GM19395 (cell line): ENCODE data around the gene RAP1GAP.
"Not testable (repeated sequence)": the region's sequence is repeated elsewhere in the genome, so short reads cannot be mapped to it uniquely, and the experiment has no call there.

Source experiments
- ATAC-seq: cut with Tn5 transposase; IDR thresholded peaks from one replicate; pipeline ENCODE4 v1.9.1; 2021; ENCODE audit warnings: mild to moderate bottlenecking, moderate library complexity; ENCODE audit not compliant: unreplicated experiment

RAP1GAP gene

DNA sequence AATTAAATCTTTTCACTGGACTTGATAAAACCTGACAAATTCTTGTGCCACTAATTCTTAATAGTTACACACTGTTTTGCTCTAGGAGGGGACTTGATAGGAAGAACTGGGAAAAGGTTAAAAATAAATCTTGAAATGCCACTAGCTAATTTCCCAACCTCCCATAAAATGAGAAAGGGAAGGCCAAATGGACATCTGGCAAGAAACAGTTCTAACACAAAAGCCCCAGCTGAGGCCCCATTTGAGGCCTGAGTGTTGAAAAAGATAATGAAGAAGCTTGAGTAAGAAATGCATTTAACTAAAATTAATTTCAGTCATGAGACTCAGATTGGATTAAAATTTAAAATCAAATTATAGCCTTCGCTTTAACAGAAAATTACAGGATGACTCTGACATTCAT lies 11.2 kb upstream of the RAP1GAP start:
- ATAC-seq: no peak

DNA sequence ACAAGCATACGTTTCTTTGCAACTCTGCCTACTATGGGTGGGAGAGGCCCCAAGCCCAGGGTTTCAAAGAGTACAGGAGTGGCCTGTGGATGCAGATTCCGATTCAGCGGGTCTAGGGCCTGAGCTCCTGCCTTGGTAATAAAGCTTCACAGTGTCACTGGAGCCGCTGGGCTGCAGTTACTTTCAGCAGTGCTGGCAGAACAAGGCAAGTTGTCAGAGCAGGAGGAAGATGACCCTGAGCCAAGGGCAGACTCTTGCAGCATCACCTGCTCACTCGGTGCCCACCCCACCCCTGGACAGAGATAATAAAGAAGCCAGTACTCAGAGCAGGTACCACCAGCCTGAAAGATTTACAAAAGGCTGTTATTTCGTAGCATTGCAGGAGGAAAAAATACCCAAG lies 8.0 kb upstream of the RAP1GAP start:
- no peak for ATAC-seq

DNA sequence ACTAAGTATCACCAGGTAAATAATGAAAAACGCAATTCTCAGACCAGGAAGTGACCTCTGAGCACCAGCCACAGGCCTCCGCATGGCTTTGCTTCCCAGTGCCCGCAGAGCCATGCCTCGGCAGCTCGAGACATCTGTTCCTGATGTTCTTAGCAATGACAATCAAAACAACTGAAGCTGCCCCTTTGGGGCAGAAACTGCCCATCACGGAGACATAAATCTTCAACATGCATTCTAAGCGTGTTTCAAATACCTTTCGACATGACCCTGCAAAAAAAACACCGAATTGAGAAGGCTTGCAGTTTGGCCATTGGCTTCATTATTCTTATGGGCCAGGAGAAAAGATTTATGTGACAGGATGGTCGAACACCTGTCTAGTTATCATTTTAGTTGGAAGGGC lies 5.8 kb upstream of the RAP1GAP start:
- no peak for ATAC-seq

DNA sequence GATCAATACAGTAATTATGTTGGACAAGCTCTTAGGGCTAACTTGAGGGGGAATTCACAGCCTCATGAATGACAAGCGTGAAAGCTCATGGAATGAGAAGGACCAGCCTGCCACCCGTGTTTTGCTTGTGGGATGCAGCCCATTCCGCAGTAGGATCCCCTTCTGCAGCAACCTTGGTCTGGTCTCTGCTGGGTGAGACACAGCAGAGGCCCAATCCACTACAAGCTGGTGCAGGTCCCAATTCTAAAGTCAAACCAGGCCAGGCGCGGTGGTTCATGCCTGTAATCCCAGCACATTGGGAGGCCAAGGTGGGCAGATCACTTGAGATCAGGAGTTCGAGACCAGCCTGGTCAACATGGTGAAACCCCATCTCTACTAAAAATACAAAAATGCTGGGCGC lies 4.7 kb upstream of the RAP1GAP start:
- not testable (repeated sequence) for ATAC-seq

DNA sequence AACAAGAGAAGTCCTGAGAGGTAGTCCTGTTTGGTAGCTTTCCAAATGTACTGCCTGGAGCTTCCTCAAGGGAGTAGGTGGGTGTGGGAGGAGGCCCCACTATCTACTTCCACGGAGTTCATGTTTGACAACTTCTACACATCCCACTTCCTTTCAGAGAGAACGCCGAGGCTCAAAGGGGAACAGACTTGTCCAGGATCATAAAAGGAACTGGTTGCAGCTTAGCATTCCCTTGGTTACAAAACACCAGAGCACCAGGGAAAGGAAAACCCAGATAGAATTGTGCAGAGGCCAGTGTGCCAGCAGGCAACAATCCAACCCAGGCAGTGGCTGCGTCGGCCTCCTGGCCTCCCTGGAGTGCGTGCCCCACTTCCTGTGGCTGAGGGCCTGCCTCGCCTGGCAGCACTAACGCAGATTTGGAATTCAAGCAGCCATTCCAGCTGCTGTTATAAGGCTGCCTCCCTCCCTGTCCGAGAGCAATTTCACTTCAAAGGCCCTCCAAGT lies 4.2 kb upstream of the RAP1GAP start:
- no peak for ATAC-seq

DNA sequence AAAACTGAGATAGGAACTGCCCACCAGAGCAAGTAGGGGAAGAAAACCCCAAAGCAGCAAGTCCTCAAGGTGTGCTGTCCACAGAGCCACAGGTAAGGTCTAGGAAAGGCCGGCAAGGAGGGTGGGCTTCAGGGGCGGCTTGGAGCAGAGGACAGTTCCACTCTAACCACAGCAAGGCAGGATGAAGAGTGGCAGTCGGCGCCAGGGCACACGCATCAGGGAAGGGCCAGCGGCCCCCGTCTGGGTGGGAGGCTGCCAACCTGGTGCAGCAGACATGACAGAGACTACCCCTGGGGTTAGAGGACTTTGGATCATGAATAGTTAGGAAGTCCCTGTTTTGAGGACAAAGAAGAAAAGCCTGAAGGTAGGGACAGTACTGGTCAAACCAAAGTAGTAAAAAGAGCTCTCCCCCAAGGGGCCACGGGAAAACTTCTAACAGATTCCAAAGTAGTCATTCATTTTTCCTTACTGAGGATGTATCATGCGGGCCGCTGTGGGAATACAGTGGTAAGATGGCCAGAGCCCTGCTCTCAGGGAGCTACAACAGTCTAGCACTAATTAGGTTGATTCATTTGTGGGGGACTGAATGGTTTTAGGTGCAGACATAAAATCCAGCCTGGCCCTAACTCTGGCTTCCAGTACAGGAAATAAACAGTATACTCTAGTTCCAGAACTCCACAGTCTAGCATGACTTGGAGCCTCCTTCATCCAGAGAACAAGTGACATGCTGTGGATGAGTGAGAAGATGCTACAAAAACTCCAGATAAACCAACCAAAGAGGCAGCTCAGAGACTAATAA lies 3.5 kb upstream of the RAP1GAP start:
- ATAC-seq: no peak

DNA sequence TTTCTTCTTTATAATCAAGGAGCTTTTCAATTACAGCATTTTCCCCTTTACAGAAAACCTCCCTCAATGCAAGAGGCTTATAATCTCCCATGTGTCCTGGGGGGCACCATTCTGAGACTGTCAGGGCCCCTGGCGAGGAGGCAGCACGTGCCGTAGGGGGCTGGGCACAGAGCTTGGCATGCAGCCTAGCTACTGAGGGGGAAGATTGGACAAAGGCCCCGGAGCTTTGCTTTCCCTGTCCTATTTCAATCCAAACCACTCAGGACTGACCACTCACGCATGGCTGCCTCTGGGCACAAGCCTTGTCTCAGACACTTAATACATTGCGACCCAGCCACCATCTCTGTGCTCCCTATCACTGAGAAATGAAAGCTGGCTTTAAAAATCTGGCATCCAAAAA lies 2.8 kb upstream of the RAP1GAP start:
- no peak for ATAC-seq

DNA sequence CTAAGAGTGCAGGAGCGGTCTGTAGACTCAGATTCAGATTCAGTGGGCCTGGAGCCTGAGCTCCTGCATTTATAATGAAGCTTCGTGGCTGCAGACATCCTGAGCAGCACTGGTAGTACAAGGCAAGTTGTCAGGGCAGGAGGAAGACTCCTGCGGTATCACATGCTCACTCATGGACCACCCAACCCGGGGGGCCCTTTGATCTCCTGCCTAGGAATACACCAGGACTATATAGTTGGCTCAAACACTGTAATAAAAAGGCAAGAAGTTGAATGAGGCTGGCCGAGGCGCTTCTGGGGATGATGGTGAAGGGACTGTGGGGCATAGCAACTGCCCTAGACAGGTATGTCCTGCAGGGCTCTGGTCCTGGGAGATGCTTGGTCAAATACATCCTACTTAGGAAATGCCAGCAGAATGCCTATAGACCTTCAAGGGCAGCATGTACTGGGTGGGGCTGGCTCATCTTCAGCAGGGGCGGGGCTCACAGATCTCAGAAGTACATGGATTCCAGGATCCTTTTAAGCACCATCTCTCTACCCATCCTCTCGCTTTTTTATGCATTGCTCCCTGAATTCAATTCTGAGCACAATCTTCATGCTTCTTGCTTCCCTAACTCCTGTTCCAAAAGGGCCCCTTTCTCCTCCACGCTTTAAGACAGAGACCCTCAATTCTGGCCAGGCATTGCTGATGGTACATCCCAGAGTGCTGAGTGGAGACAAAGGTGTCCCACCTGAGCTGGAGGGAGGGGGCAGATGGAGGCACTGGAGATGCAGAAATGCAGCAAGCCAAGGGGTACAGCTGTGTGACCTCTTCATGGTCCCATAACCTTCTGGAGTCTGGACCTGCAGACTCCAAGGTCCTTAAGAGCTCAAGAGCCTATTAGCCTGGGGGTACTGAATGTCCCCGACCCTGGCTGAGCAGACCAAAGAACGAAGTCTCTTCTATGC lies 2.1 kb upstream of the RAP1GAP start:
- no peak for ATAC-seq

DNA sequence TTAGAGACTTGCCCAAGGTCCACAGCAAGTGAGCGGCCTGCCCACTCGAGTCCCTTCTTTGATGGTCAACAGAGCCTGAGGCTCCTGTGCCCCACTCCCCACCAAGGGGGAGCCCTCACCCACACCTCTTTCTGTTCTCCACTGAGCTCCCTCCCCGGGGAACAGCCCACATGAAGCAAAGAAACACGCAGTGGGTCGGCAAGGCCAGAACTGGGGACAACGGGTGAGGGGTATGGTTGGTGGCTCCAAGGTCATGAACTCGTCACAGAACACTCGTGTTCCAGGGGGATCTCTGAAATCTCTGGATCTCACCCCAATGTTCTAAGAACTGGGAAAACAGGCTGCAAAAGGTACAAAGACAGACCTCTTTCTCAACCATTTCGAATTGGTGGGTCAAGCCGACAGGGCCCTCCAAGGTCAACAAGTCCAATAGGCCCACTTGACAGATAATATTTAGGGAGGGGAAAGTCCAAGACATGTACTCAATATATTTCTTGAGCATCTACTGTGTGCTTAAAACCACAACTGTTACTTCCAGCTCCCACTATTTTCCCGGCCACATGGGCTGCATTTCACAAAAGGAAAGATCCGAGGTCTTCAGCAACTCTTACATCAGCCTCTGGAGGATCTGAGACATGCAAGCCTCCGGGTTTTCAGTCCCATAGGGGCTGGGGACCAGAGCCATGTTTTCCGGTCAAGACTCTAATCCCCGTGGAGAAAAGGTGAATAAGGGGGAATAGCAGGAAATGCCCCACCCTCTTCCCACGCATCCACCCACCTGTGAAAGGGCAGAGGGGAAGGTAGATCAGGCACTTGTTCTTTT lies 1.1 kb upstream of the RAP1GAP start:
- no peak for ATAC-seq

DNA sequence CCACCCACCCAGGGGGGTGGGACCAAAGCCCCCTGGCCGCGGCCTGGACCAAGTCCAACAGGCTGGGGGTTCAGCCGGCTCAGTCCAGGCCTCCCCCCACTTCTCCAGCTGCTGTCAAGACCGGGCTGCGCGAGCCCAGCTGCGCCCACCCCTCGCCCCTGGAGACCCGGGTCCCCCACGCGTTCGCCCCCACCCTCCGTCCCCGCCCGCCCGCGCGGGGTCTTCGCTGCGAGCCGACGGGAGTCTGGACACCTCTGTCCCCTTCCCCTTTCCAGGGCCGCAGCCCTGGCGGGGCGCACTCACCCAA lies 253 bp downstream of the RAP1GAP start:
- no peak for ATAC-seq

DNA sequence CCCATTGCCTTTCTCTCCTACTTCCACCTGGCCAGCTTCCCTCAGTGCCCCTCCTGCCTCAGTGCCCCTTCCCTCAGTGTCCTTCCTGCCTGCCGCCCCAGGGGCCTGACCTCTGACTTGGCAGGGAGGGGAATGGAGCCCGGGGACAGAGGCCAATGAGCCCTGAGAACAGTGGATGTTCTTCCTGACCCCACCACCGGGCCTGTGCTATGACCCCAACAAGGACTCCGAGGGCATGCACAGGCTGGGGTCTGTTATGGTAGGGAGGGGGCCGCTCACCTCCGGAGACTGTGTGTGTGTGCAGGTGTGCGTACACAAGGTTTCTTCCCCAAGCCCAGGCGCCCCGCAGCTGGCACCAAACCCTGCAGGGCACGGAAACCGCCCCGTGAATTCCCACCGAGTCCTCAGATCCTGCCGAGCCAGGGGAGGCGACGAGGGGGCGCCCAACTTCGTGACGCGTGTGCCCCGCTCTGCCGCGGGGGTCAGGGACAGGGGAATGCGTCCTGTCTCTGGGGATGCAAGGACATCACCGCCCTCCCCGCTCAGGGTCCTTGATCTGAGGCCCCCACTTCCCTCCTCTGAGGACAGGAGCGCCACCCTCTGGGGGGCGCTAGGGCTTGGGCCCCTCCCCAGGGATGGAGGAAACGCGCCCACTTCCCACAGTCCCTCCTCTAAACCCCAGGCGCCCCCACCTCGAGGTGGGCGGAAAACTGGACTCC lies 766 bp downstream of the RAP1GAP start:
- ATAC-seq: no peak

DNA sequence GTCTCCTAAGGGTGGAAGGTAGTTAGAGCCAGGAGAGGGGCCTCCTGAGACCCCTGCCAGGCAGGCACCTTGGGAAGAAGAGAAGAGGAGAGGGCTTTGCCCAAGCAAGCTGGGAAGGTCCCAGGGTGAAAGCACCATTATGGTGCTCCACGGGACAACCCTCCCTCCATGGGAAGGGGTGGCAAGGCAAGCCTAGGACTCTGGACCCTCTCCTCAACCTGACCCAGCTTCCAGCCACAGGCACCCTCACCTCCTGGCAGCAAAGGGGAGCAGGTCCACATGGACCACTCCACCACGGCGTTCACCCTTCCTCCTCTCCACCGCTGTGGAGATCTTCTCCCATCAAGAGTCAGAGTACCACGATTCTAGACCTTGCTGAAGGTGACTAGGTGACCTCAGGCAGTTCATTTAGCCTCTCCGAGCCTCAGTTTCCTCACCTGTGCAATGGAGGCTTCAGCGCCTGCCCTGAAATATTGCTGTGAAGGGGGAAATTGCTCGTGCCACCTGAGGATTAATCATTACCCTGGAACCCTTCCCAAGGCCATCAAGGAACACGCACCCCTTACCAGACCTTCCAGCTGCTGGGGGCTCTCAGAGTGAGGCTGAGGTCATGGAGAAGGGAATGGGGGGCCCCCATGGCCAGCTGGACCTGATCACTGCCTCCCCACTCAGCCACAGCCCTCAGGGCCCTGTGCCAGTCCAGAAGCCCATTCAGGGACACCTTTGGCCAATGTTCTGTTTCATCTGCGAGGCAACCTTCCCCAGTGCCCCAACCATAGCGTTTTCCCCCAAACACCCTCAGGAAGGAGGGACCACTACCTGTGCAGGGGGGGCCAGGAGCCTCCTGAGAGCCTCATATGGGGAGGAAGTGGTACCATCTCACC lies 1.6 kb downstream of the RAP1GAP start:
- ATAC-seq: no peak

DNA sequence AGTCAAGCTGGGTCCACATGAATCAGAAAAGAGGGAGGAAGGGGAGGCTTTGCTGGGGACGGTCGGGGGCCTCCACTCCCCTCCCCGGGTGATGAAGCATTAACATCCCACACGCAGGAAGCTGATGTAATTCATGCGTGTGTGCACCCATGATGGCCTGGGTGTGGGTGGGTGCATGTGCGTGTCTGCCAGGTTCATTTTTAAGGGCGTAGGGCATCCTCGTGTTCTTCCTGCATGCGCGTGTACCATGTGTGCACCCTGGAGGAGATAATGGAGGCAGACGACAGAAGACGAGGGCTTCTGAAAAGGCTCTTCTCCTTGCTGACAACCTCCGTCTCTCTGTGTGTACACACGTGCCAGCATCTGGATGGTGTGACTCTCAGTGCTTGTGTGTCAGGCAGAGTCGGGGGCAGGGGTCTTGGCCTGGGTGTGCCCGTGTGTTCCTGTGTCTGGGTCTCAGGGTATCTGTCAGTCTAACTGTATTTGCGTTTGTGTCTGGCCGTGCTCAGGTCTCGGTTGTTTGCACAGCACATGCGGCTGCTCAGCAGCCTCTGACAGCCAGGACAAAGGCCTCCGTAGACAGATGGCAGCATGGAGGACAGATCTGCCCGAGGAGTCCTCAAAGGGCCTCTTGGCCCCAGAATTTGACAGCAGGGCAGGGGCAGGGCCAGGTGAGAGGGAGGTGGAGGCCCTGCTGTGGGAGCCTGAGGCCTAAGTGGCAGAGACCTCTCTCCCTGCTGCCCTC lies 2.4 kb downstream of the RAP1GAP start:
- ATAC-seq: no peak

DNA sequence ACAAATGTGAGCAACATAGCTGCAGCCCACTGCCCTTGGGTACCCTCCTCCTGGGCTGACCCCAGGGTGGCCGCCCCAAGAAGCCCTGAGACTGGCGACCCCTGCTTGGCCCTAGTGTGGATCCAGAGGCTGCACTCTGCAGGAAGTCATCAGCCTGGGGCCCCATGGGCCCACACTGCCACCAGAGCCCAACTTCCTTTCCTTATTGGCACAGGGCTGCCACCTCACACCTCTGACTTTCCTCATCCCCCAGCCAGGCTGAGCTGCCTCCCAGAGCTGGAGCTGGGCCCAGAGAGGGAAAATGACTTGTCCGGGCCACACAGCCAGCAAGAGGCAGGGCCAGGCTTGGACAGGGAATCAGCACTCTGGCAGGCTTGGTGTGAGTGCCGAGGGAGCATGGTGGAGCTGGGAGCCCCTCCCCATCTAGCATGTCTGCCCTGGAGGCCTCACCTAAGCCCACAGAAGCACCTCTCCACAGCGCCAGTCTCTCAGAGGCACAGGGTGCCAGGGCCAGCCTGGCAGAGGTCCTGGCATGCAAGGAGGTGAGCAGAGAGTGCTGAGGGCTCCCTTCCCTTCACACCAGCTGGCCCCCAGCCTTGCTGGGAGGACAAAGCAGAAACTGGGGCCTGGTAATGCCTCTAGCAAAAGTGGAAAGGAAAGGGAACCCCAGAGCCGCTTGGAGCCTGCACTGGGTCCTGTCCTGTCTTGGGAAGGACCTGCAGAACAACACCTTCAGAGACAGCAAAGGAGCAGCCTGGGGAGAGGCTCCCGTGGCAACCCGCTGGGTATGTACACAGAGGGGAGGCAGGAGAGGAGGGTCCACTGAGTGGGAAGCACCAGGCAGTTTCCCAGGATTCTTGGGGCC lies 3.2 kb downstream of the RAP1GAP start:
- no peak for ATAC-seq

DNA sequence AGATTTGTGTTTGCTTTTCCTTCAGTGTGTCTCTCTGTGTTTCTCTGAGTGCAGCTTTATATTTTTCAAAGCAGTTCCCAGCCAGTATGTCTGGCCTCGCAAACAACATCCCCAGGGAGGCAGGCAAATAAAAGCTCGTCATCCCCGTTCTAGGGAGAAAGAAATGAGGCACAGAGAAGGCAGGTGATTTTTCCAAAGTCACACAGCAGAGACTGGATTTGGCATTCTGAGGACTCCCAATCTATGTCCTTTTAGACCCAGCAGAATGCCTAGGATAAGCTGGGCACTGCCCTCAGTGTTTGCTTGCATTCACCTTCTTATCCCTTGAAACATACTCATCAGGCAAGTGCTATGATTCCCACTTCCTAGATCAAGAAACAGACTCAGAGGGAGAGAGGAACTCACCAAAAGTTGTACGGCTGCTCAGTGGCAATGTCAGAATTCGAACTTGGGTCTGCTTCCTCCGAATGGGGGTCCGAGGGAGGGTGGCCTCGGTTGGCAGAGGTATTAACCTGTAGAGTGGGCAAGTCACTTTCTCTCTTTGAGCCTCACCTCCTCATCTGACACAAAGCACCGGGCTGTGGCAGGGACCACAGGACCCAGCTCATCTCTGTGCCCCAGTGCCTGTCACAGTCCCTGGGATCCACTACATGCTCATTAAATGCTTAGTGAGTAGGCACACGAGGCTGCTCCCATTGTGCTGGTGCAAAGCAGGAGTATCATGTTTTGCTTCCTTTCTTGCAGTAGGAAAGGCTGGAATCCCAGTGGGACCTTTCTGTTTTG lies 4.2 kb downstream of the RAP1GAP start:
- no peak for ATAC-seq

DNA sequence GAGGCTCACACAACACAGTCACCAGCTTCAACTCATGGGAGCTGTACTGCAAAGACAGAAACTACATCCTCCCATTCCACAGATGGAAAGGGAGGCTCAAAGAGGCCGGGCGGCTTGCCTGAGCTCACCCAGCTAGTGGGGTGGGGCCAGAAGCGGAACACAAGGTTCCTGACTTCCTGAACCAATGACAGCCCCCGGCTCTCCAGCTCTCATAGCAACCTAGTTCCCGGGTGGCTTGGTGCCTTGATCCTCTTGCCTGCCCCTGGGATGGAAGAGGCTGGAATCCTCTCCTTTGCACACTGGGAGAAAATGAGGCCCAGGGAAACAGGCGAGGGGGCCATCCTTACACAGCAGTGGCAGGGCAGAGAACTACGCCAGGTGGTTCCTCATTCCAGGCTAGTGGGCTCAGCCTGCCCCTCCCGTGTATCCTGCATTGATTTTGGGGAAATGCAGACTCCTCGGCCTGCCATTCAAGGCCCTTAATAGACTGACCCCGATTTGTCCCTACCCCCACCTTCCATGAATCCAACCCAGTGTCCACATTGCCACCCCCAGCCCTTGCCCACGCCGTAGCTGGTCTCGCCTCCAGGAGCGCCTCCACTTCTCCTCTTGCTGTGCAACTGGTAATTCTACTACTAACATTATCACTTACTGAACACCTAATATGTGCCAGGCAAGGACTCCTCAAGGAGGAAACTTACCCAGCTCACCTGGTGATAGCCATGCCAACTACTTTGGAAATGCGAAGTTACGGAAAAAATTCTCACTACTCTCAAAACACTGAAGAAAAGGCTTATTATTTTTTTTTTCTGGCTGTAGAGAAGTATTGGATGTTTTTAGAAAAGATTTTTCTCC lies 5.0 kb downstream of the RAP1GAP start:
- ATAC-seq: no peak
